IPS-18c (cell line): ENCODE measurements around the gene FAM111B.

Experiments used
- H3K4me3 ChIP-seq: 2 replicates; pipeline ENCODE4 v1.7.0; 2013; ENCODE audit warnings: low read depth, mild to moderate bottlenecking, low read length, moderate library complexity; ENCODE audit not compliant: insufficient read depth
- H3K9me3 ChIP-seq: one replicate; pipeline ENCODE4 v1.6.1; 2013; ENCODE audit warnings: mild to moderate bottlenecking, low read length, moderate library complexity; ENCODE audit not compliant: control insufficient read depth, insufficient read depth

FAM111B gene

GRCh38 chr11:59174664-59175033 is 67.6 kb downstream of the FAM111B start:
- H3K4me3 ChIP-seq, result peak overlapping the region; percentile 9; the same call in 1 of the 2 replicates
- peaks cover 9% of the 10 kb centered on the region for H3K9me3 ChIP-seq

GRCh38 chr11:59175091-59175501 is 68.1 kb downstream of the FAM111B start:
- Histone ChIP-seq H3K9me3 (peaks cover 10% of the 10 kb centered on the region), H3K4me3 (no peak overlapping the region; the same call in 1 of the 2 replicates)

GRCh38 chr11:59176330-59176729 is 69.3 kb downstream of the FAM111B start:
- no peak overlapping the region for H3K4me3 ChIP-seq
- peaks cover 10% of the 10 kb centered on the region for H3K9me3 ChIP-seq
